Renal pelvis (tissue), 4 donors: ENCODE measurements around the gene TRIM9. TPM values are rescaled to one million over a fixed set of nuclear protein-coding genes. Genes with fewer than 3 reads are reported as not detected.
"Not testable (repeated sequence)": the region's sequence is repeated elsewhere in the genome, so short reads cannot be mapped to it uniquely, and the experiment has no call there.

Experiments used
- DNase-seq: peaks from one replicate; pipeline ENCODE4 v3.0.0-alpha.2; 2013
- polyA plus RNA-seq, 3 donors: library from polyadenylated mRNA; unstranded; fragments of 120-200 nt; gene quantifications; one replicate each; pipeline ENCODE4 v1.2.1, GENCODE V29; 2013; ENCODE audit not compliant: insufficient read length in 3 of 3

Gene TRIM9
- polyA plus RNA-seq, 3 donors, result 1.6 to 2.5 (median 2.5) TPM

DNA sequence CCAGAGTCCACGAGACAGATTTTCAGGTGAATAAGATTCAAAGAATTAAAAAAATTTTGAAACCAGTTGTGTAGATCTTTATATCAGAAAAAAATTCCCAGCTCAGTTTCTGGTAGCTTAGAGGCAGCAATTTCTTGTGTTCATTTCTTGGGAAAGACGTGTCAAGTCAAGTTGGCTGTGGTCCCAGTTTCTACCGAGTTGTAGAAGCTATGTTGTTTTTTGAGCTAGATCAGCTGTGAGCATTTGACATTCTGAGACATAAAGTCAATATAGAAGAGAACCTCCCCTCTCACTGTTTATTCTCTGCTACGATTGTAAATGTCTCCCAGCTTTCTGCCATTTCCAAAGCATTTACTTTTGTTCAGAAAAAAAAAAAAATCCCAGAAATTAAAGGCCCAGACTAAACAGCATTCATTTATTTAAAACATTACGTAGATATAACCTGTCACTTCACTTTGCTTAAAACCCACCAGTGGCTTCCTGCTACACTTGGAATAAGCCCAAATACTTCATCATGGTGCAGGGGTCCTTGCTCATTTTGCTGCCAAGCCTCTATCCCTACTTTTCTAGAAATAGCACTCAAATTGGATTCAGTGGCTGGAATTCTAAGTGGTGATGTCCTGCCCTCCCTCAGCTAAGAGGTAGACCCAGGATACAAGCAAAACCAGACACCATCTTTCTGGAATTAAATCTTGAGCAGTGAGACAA lies 130.1 kb downstream of the TRIM9 start:
- DNase-seq, result peak; percentile 95

DNA sequence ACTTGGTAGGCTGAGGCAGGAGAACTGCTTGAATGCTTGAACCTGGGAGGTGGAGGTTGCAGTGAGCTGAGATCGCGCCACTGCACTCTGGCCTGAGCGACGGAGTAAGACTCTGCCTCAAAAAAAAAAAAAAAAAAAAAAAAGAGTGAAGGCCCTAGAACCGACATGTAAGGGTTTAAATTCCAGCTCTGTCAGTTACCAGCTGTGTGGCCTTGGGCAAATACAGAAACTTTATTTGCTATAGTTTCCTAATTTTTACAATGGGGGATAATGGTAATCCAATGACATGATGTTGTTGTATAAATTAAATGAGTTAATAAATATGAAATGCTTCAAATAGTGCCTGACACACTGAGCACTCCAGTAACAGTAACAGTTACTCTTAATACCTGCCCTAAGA lies 131.0 kb downstream of the TRIM9 start:
- no peak for DNase-seq

DNA sequence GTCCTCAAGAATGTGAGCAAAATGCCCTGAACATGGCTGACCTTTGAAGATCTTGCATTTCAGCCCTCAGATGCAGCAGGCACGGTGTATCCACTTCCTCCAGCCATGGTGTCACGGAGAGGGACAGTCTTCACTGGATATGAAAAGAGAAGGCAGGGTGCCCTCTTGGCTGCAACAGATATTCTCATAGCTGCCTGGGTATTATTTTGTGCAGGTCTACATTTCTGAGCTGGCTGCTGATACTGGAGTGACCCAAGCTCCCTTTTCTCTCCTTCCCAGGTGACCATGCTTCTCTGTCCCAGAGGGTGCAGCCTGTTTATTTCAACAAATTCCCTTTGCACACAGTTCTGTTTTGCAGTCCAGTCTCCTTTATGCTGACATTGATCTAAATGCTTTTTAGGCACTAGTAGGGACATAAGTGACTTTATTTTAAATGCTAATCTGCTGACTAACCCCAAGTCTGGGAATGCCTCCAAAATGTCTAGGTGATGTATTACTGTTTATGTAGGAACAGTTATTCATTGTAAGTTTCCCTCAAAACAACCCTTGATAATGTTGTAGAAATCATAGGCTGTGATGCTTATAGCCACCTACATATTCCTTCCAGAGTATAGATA lies 133.2 kb downstream of the TRIM9 start:
- DNase-seq, result peak; percentile 89

DNA sequence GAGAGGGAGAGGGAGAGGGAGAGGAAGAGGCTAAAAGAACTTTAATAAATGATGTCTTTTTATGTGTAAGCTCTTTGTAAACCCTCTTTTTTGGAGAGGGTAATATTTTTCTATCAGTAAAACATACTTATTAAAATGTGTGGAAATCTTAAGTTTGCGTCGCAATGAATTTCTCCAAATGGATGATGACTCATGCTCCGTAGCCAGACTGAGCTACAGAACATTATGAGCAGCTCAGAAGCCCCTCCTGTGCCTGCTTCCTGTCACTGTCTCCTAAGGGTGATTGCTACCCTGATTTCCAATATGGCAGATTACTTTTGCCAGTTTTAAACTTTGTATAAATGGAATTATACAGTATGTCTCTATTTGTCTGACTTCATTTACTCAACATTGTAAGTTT lies 137.6 kb downstream of the TRIM9 start:
- DNase-seq, result no peak

DNA sequence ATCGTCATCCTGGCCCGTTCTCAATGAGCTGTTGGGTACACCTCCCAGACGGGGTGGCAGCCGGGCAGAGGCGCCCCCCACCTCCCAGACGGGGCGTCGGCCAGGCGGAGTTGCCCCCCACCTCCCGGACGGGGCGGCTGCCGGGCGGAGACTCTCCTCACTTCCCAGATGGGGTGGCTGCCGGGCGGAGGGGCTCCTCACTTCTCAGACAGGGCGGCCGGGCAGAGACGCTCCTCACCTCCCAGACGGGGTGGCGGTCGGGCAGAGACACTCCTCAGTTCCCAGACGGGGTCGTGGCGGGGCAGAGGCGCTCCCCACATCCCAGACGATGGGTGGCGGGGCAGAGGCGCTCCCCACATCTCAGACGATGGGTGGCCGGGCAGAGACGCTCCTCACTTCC lies 138.5 kb downstream of the TRIM9 start:
- not testable (repeated sequence) for DNase-seq

DNA sequence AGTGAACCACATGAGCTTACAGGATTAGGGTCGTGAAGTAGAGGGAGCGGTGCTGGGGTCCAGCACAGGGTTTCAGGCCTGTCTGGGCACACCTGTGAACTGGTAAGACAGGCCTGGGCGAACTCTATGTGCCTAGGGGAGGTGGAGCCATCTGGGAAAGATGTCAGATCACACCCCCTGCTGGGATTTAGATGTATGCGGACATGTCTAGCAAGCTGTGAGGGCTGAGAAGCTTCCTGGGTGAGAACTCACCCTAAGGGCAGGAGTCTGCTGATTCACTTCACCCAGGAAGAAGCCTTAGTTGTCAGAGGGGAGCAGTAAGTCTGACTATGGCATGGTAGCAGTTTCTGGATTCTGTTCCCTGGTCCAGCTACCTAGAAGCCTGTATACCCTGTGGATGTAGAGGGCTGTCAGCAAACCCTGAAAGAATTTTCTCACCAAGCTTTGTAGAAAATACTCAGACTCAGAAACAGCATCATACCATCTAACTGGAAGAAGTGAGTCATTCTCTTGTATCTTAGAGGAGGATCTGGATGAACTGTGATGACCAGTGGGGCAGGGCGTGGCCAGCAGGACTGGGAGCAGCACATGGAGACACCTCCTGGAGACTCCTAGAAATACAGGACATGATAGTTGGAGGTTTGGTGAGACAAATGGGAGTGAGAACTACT lies 139.4 kb downstream of the TRIM9 start:
- DNase-seq, result no peak

DNA sequence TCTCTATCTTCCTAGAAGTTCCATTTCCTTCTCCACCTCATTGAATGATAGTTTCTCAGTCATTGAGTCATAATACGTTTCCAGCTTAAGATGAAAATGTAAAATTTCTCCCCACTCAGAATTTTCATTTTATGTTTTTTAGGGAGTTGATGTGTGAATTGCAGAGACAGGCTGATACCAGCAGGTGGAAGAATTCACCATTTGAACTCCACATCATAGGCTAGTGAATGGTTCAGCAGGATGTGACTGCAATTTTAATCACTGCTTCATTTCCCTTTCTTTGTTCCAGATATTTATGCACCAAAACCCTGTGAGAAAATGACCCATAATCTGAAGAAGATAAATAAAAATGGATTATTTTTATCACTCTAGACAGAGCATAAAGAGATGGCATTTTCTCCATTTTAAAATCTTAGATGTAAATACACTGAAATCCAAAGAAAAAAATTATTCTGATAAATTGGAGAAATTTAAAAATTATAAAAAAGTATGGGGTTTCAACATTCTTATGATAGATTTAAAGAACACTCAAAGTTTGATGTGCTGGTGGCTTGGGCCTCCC lies 140.0 kb downstream of the TRIM9 start:
- DNase-seq, result no peak

DNA sequence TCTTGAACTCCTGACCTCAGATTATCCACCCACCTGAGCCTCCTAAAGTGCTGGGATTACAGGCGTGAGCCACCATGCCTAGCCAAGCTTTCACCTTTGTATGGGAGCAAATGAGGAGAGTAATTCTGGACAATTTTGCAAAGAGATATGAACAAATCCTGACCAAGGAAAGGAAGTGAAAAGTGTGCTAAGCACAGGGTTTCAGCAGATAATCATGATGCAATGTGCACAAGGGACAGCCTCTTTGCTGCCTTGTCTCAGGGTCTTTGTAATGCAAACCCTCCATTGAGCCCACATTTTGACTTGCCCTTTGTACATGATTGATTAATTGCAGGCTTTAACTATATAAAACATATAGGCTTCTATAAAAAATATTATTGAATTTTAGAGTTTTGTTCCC lies 141.4 kb downstream of the TRIM9 start:
- no peak for DNase-seq

DNA sequence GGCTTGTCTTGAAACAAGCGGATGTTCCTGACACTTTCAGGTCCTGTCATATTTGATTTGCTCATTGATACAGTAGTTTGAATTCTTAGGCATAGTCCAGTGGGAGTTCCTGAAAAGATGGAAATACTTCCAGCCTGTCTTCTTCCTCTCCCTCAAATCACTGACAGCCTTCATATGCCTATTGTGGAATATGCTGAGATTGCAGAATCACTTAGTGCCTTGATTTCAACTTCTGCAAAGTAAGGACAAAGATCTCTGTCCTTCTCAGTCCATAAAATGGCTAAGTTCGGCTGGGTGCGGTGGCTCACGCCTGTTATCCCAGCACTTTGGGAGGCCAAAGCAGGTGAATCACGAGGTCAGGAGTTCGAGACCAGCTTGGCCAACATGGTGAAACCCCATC lies 143.9 kb downstream of the TRIM9 start:
- no peak for DNase-seq

DNA sequence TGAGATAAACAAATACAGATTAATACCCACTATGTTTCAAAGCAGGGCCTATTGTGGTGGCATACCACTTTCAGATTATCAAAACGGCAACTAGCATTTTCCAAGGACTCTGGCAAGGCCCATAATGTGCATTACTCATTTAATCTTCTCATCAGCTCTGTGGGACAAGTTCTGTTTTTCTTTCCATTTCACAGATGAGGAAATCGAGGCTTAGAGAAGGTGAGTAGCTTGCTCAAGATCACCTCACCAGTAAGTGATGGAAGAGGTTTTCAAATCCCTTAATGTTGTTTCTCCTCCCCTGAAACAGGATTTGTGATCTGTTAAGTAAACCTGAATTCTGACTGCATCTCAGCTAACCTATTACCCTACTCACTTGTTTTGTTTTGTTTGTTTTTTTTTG lies 146.7 kb downstream of the TRIM9 start:
- no peak for DNase-seq

DNA sequence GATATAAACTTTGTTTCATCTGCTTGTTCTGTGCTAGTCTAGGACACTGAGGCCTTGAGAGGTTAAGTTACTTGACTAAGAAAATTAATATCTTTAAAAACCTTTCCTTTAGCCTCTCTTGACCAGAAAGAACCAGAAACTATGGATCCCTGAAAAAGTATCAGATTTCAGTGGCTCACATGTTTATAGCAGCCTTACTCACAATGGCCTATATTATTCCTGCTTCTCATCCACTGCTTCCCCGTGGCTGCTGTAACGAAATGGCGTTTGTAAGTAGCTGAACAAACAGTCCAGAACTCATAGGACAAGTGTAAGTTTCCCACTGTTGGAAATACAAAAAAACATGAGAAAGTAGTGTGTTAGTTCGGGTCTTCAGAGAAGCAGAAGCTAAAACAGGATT lies 147.5 kb downstream of the TRIM9 start:
- no peak for DNase-seq

DNA sequence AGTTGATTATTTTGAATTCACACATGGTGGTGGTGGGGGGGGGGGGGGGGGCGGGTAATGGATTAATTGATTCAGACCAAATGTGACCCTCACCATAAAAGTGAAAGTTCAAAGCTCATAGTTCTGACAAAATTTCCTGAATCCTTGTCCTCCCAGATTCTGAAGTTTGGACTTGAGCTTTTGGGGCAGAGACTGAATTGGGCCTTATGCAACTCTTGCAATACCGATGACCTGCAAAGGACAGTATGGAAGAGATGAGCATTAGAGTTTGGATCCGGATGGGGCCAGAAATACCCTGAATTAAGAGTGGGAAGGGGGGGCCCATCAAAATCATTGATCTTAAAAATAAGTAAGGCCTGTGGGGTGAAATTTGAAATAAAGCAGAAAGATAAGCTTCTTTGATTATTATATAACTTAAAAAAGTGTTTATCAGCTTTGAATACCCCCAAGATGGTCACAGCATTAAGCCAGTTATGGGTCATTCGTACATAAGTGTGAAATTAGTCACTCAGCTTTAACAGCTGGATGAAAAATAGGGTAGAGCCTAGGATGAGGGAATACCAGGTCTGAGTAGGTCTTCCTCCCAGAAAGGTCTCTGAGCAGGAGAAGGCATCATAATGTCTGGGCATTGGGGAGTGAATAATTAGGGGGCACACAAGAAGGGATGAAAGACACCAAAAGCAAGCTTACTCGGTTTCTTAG lies 148.5 kb downstream of the TRIM9 start:
- no peak for DNase-seq

DNA sequence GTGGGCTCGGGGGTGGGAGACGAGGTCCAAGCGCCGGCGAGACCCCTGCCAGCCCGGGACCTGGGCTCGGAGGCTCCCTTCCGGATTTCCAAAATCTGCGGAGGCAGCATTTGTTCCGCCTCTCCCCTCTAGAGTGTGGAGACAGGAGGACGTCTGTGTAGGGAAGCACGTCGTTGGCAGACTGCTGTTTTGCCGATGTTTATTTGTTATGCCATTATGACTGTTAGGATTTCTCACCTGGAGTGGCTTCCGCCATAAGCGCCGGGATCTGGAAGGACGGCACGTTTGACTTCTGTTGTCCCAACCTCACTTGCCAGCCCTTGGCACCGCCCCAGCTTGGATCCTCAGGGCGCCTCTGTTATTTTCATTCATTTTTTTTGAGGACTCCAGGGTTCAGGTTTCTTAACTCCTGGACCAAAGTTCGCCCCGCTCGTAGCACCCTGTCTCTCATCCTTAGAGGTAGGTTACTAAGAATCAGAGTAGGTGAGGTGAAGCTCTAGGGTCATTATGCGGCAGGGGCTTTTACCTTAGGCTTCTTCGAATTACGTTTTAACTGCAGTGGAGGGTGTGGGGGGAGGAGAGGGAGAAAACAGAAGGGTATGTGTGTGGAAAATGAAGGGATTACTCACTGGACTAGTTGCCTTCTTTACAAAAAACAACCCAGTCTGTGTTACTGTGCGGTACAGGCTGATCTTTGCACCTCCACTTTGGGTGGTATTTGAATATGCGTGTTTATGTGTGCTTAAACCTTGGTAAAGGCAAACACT lies 150.1 kb downstream of the TRIM9 start:
- DNase-seq, result no peak

DNA sequence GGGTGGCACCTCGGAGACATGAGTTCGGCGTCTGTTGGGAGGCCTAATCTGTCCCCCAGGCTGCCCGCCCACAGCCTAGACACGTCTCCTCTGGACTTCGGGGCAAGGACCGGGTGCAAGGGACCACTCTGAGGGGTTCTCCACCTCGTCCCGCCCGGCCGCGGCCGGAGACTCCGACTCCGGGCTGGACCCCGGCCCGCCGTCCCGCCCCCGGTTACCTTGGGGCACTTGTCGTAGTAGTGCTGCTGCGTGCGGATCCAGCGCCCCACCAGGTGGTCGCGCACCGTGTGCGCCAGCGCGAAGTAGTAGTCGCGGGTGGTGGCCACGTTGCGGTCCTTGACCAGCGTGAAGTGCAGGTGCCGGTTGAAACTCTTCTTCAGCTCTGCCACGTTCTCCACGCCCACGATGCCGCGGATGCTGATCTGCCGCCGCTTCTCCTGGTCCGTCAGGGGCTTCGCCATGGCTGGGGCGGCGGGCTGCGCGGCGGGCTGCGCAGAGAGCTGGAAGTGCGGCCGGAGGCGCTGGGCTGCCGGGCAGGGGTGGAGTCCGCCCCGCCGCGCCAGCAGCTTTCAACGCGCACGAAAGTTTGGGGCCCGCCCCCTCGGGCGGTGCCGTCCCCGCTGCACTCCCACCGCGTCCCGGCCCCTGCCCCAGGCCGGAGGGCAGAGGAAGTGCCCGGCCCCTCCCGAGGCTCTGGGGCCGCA lies 150.8 kb downstream of the TRIM9 start, which contains the start of gene PYGL:
Gene PYGL (minus strand): TSS at position 541 of the 704 bp plus-strand sequence. CDS start 80 bp downstream, at position 461.
- no peak for DNase-seq

DNA sequence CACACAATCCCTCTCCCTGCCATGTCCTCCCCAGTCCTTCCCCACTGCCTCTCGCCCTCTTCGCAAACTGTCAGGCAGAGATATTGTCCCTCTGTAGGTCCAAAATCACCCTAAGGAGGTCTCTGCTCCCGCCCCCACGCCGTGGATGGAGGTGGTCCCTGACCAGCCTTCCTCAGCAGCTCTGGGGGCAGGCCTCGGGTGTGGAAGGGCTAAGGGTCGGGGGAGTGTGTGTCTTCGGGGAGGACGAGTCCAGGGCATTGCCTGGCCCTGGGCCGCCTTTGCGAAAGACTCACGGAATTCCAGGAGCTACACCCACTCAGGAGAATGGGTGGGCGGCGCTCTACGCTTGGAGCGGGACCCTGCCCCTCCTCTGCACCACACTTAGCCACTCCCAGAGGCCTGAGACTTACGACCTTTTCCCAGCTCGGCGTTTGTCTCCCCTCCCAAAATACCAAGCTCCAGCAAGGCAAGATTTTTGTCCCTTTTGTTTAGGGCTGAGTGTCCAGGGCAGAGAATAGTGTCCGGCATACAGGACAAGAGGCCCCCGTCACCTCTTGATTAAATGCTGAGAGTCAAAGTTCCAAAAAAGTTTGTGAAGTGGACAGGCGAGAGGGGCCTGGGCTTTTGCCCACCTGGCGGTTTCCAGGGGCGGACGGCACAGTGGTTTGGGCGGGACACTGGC lies 151.5 kb downstream of the TRIM9 start:
- DNase-seq, result no peak

DNA sequence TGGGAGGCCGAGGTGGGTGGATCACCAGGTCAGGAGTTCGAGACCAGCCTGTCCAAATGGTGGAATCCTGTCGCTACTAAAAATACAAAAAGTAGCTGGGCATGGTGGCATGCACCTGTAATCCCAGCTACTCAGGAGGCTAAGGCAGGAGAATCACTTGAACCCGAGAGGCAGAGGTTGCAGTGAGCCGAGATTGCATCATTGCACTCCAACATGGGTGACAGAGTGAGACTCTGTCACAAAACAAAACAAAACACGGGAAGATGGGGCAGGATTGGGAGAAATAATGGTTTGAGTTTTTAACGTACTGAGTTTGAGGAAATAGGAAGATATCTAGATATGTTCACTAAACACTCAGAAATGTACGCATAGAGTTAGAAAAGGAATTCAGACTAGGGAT lies 153.3 kb downstream of the TRIM9 start:
- not testable (repeated sequence) for DNase-seq

DNA sequence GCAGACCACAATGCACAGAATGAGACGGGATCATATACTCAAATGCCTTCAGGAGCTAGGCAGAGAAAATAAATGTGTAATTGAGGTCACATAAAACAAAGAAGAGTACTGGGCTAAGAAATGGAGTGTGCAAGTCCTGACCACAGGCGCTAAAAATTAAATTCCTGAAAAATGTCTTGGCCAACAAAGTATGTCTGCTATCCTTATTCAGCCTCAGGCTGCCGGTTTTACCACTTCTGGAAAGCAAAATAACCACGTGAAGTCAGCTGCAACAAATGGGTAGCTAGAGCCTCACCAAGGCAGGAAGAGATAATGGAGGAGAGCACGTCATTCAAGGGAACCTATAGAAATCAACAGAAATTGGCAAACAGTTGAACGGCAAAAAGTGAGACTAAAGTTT lies 153.8 kb downstream of the TRIM9 start:
- no peak for DNase-seq

DNA sequence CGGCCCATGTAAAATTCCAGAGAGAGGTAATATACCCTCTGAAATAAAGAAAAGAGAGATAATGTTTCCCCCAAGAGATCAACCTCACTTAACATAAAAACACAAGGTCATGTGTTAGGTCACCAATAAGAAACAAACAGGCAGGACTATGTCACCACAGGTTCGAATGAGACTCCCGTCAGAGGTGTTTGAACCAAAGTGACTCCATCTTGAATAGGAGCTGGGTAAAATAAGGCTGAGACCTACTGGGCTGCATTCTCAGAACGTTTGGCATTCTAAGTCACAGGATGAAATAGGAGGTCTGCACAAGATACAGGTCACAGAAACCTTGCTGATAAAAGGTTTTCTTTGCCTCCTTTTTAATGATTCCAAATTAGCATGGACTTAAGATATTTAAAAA lies 157.1 kb downstream of the TRIM9 start:
- no peak for DNase-seq

DNA sequence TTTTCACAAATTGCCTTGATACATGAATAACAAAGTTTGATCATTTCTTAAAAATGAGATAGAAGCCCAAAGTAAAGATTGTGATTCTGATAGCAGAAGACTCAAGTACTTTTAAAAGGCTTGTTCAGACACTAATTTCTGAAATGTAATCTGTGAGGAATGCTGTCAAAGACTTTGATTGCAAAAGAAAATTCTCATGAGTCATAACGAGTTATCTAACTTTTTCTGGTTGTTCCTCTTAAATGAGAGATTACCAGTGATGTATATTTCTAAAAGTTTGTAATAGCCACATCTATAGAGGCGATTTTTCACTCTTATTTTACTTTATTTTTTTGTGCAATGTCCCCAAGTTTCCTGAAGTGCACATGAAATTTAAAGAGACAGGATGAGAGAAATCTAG lies 157.6 kb downstream of the TRIM9 start:
- DNase-seq, result no peak

DNA sequence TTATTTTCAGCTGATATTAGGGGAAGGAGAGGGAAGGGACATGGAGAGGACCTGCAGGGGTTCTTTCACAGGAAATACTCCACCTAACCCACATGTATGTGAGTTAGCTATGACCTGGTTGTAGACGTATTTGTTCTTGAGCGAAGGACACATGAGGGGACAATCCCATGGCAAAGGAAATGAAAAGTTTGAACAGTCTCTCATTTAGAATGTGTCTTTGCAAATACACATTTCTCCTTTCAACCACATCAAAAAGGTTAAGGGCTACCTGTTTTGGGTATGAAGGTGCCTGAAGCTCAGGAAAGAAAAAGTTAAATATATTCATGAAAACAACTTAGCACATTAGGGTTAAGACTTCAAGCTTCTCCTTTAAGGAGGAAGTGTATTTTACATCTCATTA lies 158.0 kb downstream of the TRIM9 start:
- no peak for DNase-seq
